Subcutaneous abdominal adipose tissue (tissue), 5 donors: ENCODE data around the gene CCDC149.

ENCODE experiments used
- H3K27ac ChIP-seq: one replicate; pipeline ENCODE4 v1.7.0; 2013; ENCODE audit warnings: low read depth, mild to moderate bottlenecking, inconsistent platforms, low read length, moderate library complexity
- H3K27me3 ChIP-seq, 5 donors: one replicate each; pipeline ENCODE4 v1.7.0; 2013; ENCODE audit warnings: low read length in 5 of 5, inconsistent platforms in 1 of 5; ENCODE audit not compliant: control insufficient read depth in 5 of 5, insufficient read depth in 4 of 5
- H3K36me3 ChIP-seq, 5 donors: one replicate each; pipeline ENCODE4 v1.7.0; 2013; ENCODE audit warnings: low read length in 5 of 5; ENCODE audit not compliant: control insufficient read depth in 5 of 5, insufficient read depth in 5 of 5
- H3K4me1 ChIP-seq, 5 donors: one replicate each; pipeline ENCODE4 v1.7.0; 2013; ENCODE audit warnings: low read length in 5 of 5, mild to moderate bottlenecking in 3 of 5, moderate library complexity in 1 of 5; ENCODE audit not compliant: control insufficient read depth in 5 of 5, insufficient read depth in 5 of 5
- H3K4me3 ChIP-seq, 5 donors: one replicate each; pipeline ENCODE4 v1.7.0; 2013; ENCODE audit warnings: low read length in 5 of 5, low read depth in 1 of 5
- H3K9ac ChIP-seq, 5 donors: one replicate each; pipeline ENCODE4 v1.7.0; 2013; ENCODE audit warnings: low read length in 5 of 5, mild to moderate bottlenecking in 4 of 5, moderate library complexity in 3 of 5
- H3K9me3 ChIP-seq, 5 donors: one replicate each; pipeline ENCODE4 v1.7.0; 2013; ENCODE audit warnings: low read length in 5 of 5; ENCODE audit not compliant: control insufficient read depth in 5 of 5
- donor health status: healthy.
- donor health status: healthy.
- donor health status: healthy.
- donor health status: healthy.
- donor health status: healthy.

The CCDC149 gene

GRCh38 chr4:24895461-24895860 is 17.4 kb downstream of the CCDC149 start:
- Histone ChIP-seq H3K4me1 (peaks cover 0 to 3% (median 0%) of the 10 kb centered on the region in 5 donors), H3K27me3 (no peaks in the 10 kb centered on the region), H3K9me3 (no peaks in the 10 kb centered on the region), H3K4me3 (no peak overlapping the region), H3K9ac (no peak overlapping the region), H3K36me3 (peaks cover 0 to 32% (median 7%) of the 10 kb centered on the region in 5 donors), H3K27ac (no peak overlapping the region)

- Histone ChIP-seq H3K9ac (no peak overlapping the region), H3K4me1 (peaks cover 0 to 3% (median 0%) of the 10 kb centered on the region in 5 donors), H3K27ac (no peak overlapping the region)
Measured at GRCh38 chr4:24894846-24895245, 18.0 kb downstream of the CCDC149 start.

GRCh38 chr4:24894243-24894642 is 18.6 kb downstream of the CCDC149 start:
- Histone ChIP-seq H3K9ac (no peak overlapping the region), H3K27ac (no peak overlapping the region), H3K9me3 (no peaks in the 10 kb centered on the region), H3K4me3 (no peak overlapping the region), H3K36me3 (peaks cover 0 to 32% (median 7%) of the 10 kb centered on the region in 5 donors), H3K4me1 (peaks cover 0 to 3% (median 0%) of the 10 kb centered on the region in 5 donors), H3K27me3 (no peaks in the 10 kb centered on the region)

More at GRCh38 chr4:24894846-24895245, 18.0 kb downstream of the CCDC149 start:
- peaks cover 0 to 32% (median 7%) of the 10 kb centered on the region in 5 donors for H3K36me3 ChIP-seq
- H3K4me3 ChIP-seq, result no peak overlapping the region
- no peaks in the 10 kb centered on the region for H3K27me3 ChIP-seq
- no peaks in the 10 kb centered on the region for H3K9me3 ChIP-seq

- Histone ChIP-seq H3K36me3 (peaks cover 0 to 30% (median 7%) of the 10 kb centered on the region in 5 donors), H3K27ac (no peak overlapping the region)
Measured at GRCh38 chr4:24892778-24893177, 20.1 kb downstream of the CCDC149 start.

GRCh38 chr4:24892278-24892677 is 20.6 kb downstream of the CCDC149 start:
- no peak overlapping the region for H3K9ac ChIP-seq
- no peaks in the 10 kb centered on the region for H3K9me3 ChIP-seq
- no peak overlapping the region for H3K4me3 ChIP-seq
- H3K36me3 ChIP-seq, result peaks cover 0 to 25% (median 7%) of the 10 kb centered on the region in 5 donors
- no peaks in the 10 kb centered on the region for H3K27me3 ChIP-seq
- H3K27ac ChIP-seq, result no peak overlapping the region
- H3K4me1 ChIP-seq, result peaks cover 0 to under 1% (median 0%) of the 10 kb centered on the region in 5 donors

More at GRCh38 chr4:24892778-24893177, 20.1 kb downstream of the CCDC149 start:
- H3K9me3 ChIP-seq, result no peaks in the 10 kb centered on the region
- H3K4me1 ChIP-seq, result peaks cover 0 to 3% (median 0%) of the 10 kb centered on the region in 5 donors
- no peak overlapping the region for H3K9ac ChIP-seq
- H3K27me3 ChIP-seq, result no peaks in the 10 kb centered on the region
- H3K4me3 ChIP-seq, result no peak overlapping the region

- Histone ChIP-seq H3K27me3 (no peaks in the 10 kb centered on the region), H3K9ac (no peak overlapping the region), H3K27ac (no peak overlapping the region), H3K4me1 (no peaks in the 10 kb centered on the region), H3K9me3 (no peaks in the 10 kb centered on the region), H3K4me3 (no peak overlapping the region), H3K36me3 (peaks cover 0 to 23% (median 6%) of the 10 kb centered on the region in 5 donors)
Measured at GRCh38 chr4:24890561-24891126, 22.2 kb downstream of the CCDC149 start.

GRCh38 chr4:24889991-24890390 is 22.9 kb downstream of the CCDC149 start:
- Histone ChIP-seq H3K4me3 (no peak overlapping the region), H3K4me1 (no peaks in the 10 kb centered on the region), H3K36me3 (peaks cover 0 to 19% (median 7%) of the 10 kb centered on the region in 5 donors), H3K27ac (no peak overlapping the region), H3K9me3 (no peaks in the 10 kb centered on the region), H3K27me3 (no peaks in the 10 kb centered on the region), H3K9ac (no peak overlapping the region)

GRCh38 chr4:24888475-24889344 is 24.1 kb downstream of the CCDC149 start:
- Histone ChIP-seq H3K27me3 (no peaks in the 10 kb centered on the region), H3K4me3 (no peak overlapping the region), H3K36me3 (peaks cover 0 to 17% (median 5%) of the 10 kb centered on the region in 5 donors), H3K9ac (no peak overlapping the region), H3K9me3 (no peaks in the 10 kb centered on the region), H3K27ac (no peak overlapping the region), H3K4me1 (no peaks in the 10 kb centered on the region)

- H3K27me3 ChIP-seq, result no peaks in the 10 kb centered on the region
- peaks cover 0 to 16% (median 4%) of the 10 kb centered on the region in 5 donors for H3K36me3 ChIP-seq
- no peaks in the 10 kb centered on the region for H3K9me3 ChIP-seq
- H3K4me3 ChIP-seq, result no peak overlapping the region
- H3K27ac ChIP-seq, result no peak overlapping the region
- no peaks in the 10 kb centered on the region for H3K4me1 ChIP-seq
- H3K9ac ChIP-seq, result no peak overlapping the region
Measured at GRCh38 chr4:24887881-24888430, 24.9 kb downstream of the CCDC149 start.

GRCh38 chr4:24886596-24886995 is 26.2 kb downstream of the CCDC149 start:
- Histone ChIP-seq H3K36me3 (peaks cover 0 to 8% (median 2%) of the 10 kb centered on the region in 5 donors), H3K27ac (no peak overlapping the region), H3K9ac (no peak overlapping the region)

More at GRCh38 chr4:24886596-24886995, 26.2 kb downstream of the CCDC149 start:
- H3K9me3 ChIP-seq, result no peaks in the 10 kb centered on the region
- no peaks in the 10 kb centered on the region for H3K27me3 ChIP-seq
- no peaks in the 10 kb centered on the region for H3K4me1 ChIP-seq
- no peak overlapping the region for H3K4me3 ChIP-seq
